ENCODE data around the gene GPR119.
"Not testable (repeated sequence)": the region's sequence is repeated elsewhere in the genome, so short reads cannot be mapped to it uniquely, and the experiment has no call there.

Gene GPR119

DNA sequence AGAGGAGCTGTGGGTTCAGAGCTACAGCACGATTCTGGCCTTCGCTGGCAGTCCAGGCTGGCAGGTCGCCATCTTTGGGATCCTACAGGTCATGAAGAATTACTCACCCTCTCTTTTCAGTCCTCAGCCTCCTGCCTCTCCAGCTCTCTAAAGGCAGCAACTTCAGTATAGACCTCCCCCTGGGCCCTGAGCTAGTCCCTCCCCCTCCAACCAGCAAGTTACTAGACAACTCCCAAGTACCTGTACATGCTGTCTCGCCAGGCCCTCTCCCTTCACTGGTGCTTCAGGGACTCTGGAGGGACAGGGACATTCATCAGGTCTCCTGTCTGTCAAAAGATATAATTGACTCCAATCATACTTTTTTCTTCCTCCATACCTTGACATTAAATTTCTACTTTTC, at the start of gene GPR119:
TSS of gene GPR119 (minus strand) at position 155 of the 400 bp plus-strand sequence. CDS start 227 bp downstream, outside the sequence.
- no peak for DNase-seq

DNA sequence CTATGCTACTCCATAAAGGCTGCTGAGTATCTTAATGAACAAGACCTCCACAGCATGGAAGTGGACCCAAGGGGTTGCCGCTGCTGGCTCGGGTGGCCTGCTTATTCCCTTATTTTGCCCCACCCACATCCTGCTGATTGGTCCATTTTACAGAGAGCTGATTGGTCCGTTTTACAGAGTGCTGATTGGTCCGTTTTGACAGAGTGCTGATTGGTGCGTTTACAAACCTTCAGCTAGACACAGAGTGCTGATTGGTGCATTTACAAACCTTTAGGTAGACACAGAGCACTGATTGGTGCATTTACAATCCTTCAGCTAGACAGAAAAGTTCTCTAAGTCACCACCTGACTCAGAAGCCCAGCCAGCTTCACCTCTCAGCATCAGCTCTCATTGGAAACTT, 43.8 kb upstream of the GPR119 start:
- not testable (repeated sequence) for DNase-seq

DNA sequence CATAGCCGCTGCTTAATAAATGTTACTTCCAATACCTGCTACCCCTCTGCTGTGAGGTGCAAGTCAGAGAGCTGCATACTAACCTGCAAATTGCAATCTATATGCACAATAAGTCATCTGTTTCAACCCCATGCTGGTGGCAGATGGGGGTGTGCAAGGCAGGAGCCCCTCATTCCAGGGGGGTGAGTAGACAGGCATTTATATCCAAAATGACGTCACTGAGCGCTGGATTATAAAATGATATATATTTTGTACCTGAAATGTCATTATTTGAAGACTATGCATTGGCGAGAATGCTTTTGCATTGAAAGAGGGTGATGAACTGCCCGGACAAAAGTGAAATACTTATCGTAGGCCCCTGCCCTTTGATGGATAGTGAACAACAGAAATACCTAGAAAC, 41.1 kb upstream of the GPR119 start:
- no peak for DNase-seq

DNA sequence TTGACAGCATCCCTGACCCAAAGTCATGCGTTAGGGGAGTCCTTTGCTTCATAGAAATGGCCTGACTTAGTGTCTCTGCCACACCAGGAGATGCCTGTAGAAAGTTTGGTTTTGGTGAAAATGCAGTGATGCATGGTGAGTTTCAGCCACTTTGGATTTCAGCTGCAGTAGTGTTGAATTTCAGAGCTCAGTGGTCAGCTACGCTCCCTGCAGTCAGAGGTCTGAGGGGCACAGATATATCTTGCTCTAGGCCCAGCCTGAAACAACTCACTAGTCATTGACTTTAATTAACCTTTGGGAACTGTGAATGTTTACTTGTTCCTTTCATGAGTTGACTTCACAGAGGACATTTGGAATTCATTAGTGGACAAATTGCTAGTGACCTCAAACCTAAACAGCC, 33.8 kb upstream of the GPR119 start:
- DNase-seq = no peak

DNA sequence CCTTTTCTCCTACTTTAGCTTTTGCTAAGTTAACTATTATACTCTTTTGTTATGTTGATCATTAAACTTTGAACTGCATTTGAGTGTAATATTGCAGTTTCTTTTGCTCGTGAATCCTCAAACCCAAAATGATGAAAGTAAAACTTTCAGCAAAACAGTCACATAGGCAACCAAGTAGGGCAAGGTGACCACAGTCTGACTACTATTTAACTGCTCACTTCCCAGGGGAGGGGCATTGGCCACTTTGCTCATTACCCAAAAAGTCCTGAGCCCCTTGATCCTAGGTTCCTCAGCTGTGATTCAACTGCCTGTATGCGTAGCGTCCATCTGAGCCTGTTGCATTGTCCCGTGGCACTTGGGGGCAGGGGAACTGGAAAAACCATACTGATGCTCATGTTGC, 33.3 kb upstream of the GPR119 start:
- no peak for DNase-seq

DNA sequence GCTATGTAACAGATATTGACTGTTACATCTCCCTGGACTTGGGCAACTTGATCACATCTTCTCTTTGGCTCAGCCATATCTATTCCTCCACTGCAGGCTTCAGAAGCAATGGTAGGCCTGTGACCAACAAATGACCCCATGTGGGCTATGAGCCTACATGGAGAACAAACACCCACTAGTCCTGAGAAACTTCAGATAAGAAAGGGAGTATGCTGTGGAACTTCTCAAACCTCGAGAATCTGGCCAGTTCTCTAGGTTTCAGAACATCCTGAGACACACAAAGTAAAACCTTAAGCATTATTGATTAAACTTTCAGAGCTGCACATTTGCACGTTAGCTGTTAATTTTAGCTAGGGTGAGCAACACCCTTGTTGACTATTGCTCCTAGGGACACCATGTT, 32.6 kb upstream of the GPR119 start:
- DNase-seq = no peak

DNA sequence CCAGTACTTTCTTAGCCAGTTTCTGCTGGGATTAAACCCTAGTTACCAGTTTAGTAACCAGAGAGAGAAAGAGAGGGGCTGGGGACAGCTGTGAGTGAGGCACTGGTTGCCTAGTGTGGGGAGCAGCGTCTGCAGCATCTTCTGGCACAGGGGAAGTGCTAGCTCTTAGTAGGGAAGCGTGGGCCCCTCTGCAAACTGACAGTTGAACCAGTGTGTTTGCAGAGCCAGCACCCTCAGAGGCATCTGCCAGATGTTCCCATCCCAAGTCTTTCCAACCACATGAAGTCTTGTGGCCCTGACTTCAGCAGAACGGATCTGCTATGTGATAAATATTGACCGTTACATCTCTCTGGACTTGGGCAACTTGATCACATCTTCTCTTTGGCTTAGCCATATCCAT, 31.3 kb upstream of the GPR119 start:
- no peak for DNase-seq

DNA sequence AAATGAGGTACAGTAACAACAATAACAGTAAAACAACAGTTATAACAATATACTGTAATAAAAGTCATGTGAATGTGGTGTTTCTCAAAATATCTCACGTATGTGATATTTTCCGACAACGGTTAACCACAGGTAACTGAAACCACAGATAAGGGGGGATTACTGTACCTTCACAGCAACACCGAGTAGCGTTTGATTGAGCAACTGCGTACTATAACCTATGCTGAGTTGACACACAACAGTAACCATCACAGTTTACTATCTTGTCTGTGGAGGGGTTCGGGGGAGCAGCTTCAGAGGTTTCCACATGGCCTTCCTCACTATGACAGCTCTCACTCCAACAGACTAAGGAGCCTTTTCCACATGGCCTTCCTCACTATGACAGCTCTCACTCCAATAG, 29.7 kb upstream of the GPR119 start:
- DNase-seq = no peak

DNA sequence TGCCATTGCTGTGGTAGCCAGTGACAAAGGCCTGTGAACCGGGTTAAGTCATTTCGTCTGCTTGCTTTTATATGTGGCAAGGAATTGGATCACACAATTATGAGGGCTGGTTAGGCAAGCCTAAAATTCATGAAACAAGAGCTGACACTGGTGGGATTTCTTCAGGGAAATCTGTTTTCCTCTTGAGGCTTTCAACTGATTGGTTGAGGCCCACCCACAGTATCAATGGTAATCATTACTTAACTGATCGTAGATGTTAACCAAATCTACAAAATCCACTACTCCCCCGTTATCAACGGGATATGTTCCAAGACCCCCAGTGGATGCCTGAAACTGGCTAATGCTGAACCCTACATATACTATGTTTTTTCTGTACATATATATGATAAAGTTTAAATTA, 29.3 kb upstream of the GPR119 start:
- no peak for DNase-seq

DNA sequence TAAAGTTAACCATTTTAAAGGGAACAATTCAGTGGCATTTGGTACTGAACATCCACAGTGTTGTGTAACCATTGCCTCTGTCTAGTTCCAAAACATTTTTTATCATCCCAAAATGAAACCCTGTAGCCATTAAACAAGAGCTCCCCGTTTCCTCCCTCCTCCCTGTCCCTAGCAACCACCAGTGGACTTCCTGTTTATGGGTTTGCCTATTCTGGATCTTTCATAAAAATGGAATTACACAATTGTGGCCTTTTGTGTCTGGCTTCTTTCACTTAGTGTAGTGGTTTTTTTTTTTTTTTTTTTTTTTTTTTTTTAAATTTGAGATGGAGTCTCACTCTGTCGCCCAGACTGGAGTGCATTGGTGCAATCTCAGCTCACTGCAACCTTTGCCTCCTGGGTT, 27.9 kb upstream of the GPR119 start:
- DNase-seq = no peak

DNA sequence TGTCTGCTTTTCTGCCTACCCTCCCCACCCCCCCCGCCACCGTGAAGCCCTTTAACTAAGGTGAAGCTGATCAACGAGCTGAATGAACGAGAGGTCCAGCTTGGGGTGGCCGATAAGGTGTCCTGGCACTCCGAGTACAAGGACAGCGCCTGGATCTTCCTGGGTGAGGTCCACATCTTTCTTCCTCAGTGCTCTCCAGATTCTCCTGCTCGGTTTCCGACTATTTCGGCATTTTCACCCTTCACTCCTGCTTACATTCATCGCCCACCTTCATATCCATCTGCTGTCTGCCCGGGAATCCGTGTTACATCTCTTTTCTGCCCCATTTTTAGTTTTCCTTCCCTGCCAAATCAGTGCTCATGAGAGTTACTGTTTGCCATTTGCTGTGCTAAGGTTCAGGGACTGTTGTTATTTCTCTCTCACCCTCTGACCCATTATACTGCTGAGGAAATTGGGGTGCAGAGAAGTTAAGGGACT, 16.8 kb upstream of the GPR119 start:
- no peak for DNase-seq

DNA sequence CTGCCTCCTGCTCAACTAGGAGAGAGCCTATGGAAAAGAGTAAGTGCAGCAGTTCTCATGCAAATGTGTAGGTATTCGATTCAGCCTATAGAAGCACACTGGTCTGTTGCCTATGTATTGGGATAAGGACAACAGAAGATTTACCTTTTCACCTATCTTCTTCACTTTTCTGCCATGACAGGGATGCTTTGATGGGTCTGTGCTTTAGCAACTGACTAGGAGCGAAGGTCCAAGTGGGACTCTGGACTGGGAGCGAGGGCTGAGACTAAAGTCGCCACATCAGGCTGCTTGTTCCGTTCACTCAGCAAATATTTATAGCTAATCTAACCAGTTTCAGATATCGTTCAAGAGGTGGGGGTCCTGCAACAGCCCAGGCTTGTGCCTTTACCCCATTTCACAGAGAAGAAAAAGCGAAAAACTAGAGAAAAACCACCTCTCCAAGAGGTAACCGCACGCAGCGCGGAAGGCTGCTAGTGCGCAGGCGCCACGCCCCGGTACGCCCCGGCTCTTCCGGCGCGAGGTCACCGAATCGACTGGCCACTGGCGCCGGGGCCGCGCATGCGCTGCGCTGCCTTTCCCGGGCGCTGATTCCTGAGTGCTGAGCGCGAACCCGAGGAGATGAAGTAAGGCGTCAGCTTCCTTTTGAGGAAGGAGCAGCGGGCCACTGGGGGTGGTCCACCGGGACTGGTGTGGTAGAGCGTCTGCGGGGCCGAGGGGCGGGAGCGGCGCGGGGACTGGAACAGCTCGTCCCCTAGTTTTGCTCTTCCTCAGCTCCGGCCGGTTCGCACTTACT, 16.1 kb upstream of the GPR119 start, which contains the start of gene RBMX2:
TSS of gene RBMX2 (plus strand) at position 573 of the 793 bp plus-strand sequence. CDS start at position 619, 46 bp downstream.
- peak; percentile 56 for DNase-seq

DNA sequence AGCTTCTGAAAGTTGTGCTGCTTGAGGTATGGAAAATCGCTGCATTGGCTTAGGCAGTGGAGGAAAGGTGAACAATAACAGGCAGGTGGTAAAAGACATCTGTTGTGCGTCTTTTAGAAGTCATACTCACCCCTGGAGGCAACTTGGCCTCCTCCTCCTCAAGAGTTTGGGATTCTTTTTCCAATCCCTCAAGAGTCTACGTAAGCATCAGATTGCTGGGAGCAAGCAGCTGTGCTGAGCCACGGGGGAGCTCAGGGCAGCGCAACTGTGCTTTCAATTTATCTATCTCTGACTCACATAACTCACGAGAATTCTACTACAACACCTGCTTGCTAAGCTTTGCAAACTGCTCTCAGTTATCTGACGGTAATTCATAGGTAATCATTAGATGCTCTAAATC, 9.9 kb upstream of the GPR119 start:
- DNase-seq = no peak

DNA sequence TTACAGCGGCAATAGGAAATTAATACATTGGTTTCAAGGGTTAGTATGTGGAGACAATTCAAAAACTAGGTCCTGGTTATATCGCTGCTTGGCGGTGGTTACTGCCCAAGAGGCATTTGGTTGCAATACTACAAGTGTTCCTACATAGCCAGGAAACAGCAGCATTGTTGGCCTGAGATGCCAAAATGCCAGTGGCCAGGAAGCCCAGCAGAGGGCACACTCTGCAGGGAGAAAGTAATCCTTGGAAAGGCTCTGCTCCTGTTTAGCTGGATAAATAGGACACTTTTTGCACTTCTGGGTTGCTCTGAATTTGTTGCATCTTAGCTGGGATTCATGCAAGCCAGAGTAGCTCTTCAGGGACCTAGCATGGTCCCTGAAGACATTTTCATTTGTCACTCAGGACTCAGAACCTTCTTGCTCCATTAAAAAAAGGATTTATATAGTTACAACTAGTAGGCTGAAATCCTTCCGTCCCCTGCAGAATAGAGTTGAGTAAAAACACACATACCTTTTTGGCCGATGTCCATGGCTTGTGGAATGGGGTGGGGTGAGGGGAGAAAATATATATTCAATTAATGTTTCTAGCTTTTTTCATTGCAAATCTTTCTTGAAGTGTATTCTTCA, 8.1 kb upstream of the GPR119 start:
- DNase-seq = no peak

DNA sequence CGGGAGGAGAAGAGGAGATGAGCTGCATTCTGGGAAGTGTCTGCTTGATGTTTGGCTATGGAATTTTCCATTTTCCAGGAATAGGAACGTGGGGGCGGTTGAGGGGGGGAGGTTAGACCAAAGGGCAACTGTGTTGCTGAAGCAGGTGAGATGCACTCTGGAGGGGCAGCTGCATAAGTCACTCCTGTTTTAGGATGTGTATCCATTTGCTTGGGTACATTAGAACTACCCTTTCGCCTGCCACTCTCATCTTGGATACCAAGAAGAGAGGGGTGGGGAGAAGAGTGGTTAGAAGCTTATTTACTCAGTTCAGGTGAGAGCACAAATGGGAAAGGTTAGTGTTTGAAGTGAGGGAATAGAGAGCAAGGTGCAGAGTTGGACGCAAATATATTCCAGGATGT, 934 bp upstream of the GPR119 start:
- no peak for DNase-seq

DNA sequence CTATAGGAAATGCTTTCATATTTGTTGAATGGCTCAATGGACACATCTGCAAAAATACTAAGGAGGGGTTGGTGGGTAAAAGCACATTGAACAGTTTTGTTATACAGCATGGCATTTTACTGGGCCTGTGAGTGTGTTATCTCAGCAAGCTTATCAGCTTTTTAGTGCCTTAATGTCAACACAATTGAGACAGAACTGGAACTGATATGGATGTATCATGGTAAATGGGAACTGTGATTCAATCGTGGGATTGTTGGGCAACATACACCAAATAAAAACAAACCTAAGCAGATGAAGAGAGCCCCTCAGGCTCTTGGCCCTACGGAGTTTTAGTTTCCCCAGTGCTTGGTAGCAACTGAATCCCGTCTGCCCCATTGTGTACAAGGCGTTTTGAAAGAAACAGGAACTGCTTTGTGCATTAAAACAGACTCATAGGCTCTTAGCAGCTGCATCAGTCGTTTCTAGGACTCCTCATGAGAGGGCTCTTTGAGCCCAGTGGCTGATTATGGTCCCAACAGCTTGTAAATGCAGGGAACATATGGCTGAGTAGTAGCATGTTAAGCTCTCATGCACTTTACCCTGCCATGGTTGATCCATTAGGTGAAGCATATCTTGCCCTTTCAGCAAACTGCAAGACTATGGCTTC, 7.3 kb downstream of the GPR119 start:
- no peak for DNase-seq

DNA sequence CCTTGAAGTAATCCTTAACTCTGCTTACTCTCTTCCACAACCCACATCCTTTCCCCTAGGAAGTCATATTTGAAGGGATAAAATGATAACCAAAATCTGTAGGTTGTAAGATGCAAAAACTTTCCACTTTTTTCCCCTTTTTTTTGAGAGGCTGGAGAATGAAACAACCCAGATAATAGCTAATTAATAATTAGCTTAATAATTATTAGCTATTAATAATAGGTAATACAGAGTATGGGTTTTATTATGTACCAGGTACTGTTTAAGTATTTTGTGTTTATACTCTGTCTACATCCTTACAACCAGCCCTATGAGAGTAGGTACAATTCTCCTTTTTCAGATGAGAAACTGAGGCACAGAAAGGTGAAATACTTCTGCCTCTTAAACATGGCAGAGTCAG, 9.4 kb downstream of the GPR119 start:
- no peak for DNase-seq

DNA sequence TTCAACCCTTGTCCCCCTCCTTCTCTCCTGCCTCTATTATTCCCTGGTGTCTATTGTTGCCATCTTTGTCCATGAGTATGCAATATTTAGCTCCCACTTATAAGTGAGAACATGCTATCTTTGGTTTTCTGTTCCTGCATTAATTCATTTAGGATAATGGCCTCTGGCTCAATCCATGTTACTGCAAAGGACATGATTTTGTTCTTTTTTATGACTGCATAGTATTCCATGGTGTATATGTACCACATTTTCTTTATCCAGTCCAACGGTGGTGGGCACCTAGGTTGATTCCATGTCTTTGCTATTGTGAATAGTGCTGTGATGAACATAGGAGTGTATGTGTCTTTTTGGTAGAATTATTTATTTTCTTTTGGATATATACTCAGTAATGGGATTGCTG, 33.4 kb downstream of the GPR119 start:
- DNase-seq = not testable (repeated sequence)

DNA sequence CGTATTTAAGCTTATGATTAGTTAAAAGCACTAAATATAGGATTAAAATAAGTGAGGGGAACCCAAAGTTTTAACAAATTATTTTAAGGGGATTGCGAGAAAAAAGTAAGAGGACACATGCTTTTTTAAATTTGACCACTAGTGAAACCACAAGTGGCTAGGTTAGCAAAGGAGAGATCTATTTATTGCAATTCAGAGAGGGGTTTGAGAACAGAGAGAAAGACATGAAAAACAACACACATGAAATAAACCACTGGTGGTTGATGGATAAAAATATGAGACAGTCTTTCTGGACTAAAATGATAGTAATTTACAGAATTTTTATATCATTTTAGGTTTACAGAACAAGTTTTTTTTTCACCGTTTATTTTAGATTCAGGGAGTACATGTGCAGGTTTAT, 33.9 kb downstream of the GPR119 start:
- DNase-seq = no peak

DNA sequence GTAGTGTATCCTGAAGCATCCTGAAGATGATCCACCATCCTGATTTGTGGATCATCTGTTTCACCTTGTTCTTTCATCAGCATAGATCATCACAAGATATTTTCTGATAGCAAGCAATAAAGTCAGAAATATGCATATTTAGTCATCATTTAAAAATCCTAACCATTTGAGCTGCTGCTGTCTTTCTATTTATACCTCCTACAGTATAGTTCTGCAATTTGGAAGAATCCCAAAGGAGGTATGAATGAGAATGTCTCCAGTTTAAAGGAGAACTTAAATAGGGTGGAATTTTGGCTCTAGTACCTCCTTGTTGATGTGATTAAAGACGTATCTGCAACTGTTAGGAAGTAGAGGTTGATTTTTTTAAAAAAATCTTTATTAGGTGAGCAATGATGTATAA, 38.2 kb downstream of the GPR119 start:
- no peak for DNase-seq

DNA sequence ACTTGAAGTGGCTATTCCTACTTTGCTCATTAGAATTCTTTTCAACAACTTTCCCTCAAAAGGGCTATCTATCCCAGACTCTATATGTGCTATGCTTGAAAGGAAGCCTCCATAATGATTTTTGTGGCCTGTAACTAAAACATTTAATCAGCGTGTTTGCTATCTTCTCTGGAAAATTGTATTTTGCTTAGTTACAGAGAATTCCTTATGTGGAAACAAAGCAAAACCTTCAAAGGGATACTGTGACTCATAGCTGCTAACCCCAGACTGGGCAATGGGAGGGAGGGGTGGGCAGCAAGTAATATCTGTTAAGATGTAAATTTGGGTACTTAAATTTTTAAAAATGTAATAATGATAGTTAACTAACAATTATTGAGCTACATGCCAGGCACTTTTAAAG, 42.1 kb downstream of the GPR119 start:
- DNase-seq = no peak

DNA sequence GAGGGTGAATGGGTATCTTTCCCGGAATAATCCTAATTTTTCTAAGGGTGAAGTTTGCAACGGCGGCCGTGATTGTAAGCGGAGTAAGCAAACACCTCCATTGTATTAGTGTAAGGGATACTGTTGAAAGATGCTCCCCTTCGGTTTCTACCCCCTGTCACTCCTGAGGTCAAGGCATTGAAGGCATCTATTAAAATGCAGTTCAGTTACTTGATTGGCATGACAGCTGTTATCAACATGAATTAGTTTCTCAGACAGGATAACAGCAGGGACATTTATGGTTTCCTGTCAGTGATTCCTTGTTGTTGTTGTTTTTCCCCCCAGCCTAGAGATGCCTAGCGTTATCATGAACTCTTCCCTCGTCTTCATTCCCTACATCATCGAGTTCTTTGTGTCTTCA, 45.2 kb downstream of the GPR119 start:
- no peak for DNase-seq

DNA sequence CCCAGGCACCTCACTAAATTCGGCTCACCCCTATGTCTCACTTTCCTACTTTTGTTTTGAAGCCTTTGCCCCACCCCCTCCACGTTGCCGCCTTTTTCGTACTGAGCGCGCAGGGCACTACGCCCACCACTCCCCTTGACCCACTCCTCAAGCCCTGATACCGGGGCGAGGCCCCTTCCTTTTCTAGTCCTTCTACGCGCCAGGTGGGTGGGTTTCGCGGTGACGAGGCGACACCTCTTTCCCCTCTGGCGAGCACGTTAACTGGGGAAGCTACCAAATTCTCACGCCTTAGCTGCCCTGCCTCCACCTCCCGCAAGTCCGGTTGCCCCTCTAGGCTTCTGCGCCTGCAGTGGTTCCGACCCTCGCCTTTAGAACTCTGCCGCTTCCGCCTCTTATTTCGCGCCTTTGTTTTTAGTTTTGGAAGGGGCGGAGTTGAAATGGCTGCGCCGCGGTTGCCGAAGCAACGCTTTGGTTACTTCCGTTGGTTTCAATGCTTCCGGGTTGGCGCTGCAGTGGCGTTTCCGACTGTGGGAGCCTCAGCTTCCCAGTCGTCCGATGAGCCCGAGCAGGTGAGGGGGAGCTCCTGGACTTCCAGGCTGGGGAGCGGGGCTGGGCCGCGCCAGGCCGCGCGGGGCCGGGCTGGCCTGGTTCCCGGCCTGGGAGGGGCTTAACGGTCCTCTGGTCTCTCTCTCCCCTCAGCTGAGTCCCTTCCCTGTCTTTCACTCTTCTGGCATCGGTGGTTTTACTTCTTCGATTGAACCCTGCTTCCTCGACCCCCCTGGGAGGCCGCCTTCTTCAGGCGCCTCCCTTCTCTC, 45.9 kb downstream of the GPR119 start, which contains the start of gene SLC25A14:
TSS of gene SLC25A14 (plus strand) at position 512 of the 815 bp plus-strand sequence. CDS start 360 bp downstream, outside the sequence.
- peak; percentile 59 for DNase-seq

All from activated CD4-positive, alpha-beta T cell treated with anti-CD3 and anti-CD28 coated beads, Interleukin-2, amount 50 U/mL, for 1 hour (primary cell).